Chondrocyte (in vitro differentiated cells): ENCODE data around the gene SLC2A10. TPM values are rescaled to one million over a fixed set of nuclear protein-coding genes. Genes with fewer than 3 reads are reported as not detected.
A peak's percentile ranks its signal among the peaks of the same experiment; 100 is the strongest.

ENCODE experiments used
- DNase-seq: peaks from one replicate; pipeline ENCODE4 v3.0.0; 2021; ENCODE audit warnings: mixed read lengths, low spot score
- H3K27ac Mint-ChIP-seq: one replicate; pipeline ENCODE4 v1.8.0; 2021; ENCODE audit warnings: mild to moderate bottlenecking, moderate library complexity, mixed read lengths; ENCODE audit not compliant: unreplicated experiment
- H3K27me3 Mint-ChIP-seq: 2 replicates; pipeline ENCODE4 v1.8.0; 2021; ENCODE audit warnings: low read depth, mixed read lengths
- H3K36me3 Mint-ChIP-seq: 2 replicates; pipeline ENCODE4 v1.8.0; 2021; ENCODE audit warnings: low read depth, mixed read lengths
- H3K4me1 Mint-ChIP-seq: 2 replicates; pipeline ENCODE4 v1.8.0; 2021; ENCODE audit warnings: low read depth, mild to moderate bottlenecking, mixed read lengths
- H3K4me3 Mint-ChIP-seq: one replicate; pipeline ENCODE4 v1.8.0; 2021; ENCODE audit warnings: mild to moderate bottlenecking, moderate library complexity, mixed read lengths; ENCODE audit not compliant: unreplicated experiment
- H3K9me3 Mint-ChIP-seq: 2 replicates; pipeline ENCODE4 v1.8.0; 2021; ENCODE audit warnings: low read depth, mixed read lengths
- total RNA-seq: library from RNA; stranded (reverse); gene quantifications from 3 replicates; pipeline ENCODE4 v1.2.1, GENCODE V29; 2021
- TF ChIP-seq, protein P1 (sequence below): fragments of 200-600 bp; sonication (generic); IDR thresholded peaks from 2 replicates; pipeline ENCODE4 v1.5.0; 2021; ENCODE audit warnings: antibody characterized with exemption, mild to moderate bottlenecking, moderate library complexity

Gene SLC2A10
- total RNA-seq, 1 donor from 2014 or later = 39.6 TPM

DNA sequence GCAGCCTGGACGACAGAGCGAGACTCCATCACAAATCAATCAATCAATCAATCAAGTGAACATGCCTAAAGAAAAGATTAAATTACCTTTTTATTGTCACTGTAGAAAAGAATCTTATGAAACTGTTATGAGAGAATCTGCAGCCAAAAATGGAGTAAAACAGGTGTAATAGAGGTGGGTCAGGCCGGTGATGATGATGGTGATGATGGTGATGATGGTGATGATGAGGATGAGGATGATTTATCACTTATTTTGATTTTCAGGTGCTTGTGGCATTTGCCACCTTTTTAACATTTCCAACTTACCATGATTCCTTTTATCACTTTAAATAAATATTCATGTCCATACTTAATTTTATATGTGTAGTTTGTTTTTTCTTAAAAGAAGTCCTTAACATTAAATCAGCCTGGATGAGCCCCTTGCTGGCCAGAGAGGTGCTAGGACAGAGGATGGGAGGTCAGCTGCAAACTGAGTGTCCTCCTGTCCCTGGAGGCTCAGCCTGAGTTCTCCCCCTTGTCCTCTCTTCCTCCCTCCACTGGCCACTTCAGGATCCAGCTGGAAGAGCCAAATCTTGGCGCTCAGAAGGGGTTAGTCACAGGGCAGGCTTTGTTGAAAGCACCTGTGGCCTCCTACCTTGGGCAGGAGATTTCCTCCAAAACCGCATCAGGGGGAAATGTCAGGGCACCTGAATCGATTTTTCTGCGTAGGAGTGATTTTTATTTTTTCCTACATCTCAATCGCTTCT lies 32.6 kb downstream of the SLC2A10 start:
- H3K27ac Mint-ChIP-seq = no peak overlapping the region
- H3K9me3 Mint-ChIP-seq = no peaks in the 10 kb centered on the region

DNA sequence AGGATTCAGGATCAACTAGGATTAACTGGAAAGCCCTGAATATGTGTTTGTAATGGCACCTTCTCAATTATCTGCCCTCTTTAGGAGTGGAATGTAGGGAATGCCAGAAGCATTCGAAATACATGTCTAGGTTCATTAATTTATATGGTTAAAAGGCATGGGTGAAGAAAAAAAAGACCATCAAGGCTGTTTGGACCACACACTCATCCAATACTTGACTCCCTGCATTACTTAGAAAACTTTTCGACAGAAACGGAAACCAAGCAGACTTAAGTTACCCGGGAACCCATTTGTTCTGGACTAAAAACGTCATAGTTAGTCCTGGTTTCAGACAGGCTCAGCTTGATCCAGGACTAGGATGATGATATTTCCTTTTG lies 33.2 kb downstream of the SLC2A10 start:
- Mint-ChIP-seq H3K4me1 (peaks cover 21% of the 10 kb centered on the region), H3K9me3 (no peaks in the 10 kb centered on the region), H3K27me3 (peaks cover 17% of the 10 kb centered on the region), H3K36me3 (no peaks in the 10 kb centered on the region), H3K4me3 (no peak overlapping the region), H3K27ac (no peak overlapping the region)
- DNase-seq = no peak
- TF ChIP-seq, protein P1, sequence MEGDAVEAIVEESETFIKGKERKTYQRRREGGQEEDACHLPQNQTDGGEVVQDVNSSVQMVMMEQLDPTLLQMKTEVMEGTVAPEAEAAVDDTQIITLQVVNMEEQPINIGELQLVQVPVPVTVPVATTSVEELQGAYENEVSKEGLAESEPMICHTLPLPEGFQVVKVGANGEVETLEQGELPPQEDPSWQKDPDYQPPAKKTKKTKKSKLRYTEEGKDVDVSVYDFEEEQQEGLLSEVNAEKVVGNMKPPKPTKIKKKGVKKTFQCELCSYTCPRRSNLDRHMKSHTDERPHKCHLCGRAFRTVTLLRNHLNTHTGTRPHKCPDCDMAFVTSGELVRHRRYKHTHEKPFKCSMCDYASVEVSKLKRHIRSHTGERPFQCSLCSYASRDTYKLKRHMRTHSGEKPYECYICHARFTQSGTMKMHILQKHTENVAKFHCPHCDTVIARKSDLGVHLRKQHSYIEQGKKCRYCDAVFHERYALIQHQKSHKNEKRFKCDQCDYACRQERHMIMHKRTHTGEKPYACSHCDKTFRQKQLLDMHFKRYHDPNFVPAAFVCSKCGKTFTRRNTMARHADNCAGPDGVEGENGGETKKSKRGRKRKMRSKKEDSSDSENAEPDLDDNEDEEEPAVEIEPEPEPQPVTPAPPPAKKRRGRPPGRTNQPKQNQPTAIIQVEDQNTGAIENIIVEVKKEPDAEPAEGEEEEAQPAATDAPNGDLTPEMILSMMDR = no peak

More for the DNA sequence above, 32.6 kb downstream of the SLC2A10 start:
- peaks cover 16% of the 10 kb centered on the region for H3K4me1 Mint-ChIP-seq
- H3K36me3 Mint-ChIP-seq = no peaks in the 10 kb centered on the region
- peaks cover 17% of the 10 kb centered on the region for H3K27me3 Mint-ChIP-seq
- no peak for DNase-seq
- TF ChIP-seq, protein P1 = no peak
- H3K4me3 Mint-ChIP-seq = no peak overlapping the region

DNA sequence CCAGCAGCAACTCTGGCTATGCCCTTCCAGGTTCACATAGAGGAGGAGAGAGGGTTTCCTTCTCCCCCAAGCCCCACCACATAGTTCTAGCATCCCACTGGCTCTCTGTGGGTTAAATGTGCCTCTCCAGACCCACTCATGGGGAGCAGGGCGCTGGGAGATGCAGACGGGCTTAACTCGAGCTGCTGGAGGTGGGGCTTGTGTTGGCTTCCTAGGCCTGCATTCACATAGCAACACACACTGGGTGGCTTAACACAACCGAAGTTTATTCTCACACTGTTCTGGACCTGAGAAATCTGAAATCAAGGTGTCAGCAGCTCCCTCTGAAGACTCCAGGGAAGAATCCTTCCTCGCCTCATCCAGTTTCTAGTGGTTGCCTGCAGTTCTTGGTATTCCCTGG lies 33.6 kb downstream of the SLC2A10 start:
- peaks cover 17% of the 10 kb centered on the region for H3K27me3 Mint-ChIP-seq
- no peak overlapping the region for H3K27ac Mint-ChIP-seq

DNA sequence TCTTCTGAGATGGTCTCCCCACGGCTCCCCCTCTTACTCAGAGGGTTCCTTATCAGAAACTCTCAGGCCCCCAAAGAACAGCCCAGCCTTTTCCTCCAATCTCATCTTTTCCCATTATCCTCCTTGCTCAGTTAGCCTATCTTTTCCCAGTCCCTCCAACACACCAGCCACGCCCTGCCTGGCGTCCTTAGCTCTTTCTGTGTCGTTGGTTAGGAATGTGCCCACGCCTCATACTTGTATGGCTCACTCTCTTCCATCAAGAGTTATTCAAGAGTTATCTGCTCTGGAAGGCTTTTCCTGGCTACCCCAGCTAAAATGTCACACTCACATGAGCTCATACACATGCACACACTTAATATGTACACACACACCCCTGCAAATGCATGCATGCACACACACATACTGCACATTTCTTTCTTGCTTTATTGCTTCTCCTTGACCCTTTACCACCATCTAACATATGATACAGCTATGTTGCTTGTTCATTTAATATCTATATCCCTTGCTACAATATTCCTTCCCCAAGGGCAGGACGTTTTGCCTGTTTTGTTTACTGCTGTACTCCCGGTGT lies 37.6 kb downstream of the SLC2A10 start:
- TF ChIP-seq, protein P1 = no peak
- Mint-ChIP-seq H3K36me3 (no peaks in the 10 kb centered on the region), H3K4me1 (peaks cover 34% of the 10 kb centered on the region), H3K9me3 (no peaks in the 10 kb centered on the region), H3K27me3 (peaks cover 13% of the 10 kb centered on the region), H3K27ac (peak overlapping the region; percentile 34), H3K4me3 (no peak overlapping the region)
- DNase-seq = no peak

More for the DNA sequence above, 33.6 kb downstream of the SLC2A10 start:
- H3K4me3 Mint-ChIP-seq = no peak overlapping the region
- TF ChIP-seq, protein P1 = no peak
- DNase-seq = no peak
- H3K36me3 Mint-ChIP-seq = no peaks in the 10 kb centered on the region
- H3K4me1 Mint-ChIP-seq = peaks cover 25% of the 10 kb centered on the region
- H3K9me3 Mint-ChIP-seq = no peaks in the 10 kb centered on the region

GRCh38 chr20:46749147-46749546 lies 39.7 kb downstream of the SLC2A10 start:
- Mint-ChIP-seq H3K9me3 (no peaks in the 10 kb centered on the region), H3K36me3 (no peaks in the 10 kb centered on the region), H3K4me3 (no peak overlapping the region), H3K27me3 (peaks cover 9% of the 10 kb centered on the region), H3K4me1 (peaks cover 32% of the 10 kb centered on the region), H3K27ac (no peak overlapping the region)
- DNase-seq = no peak
- TF ChIP-seq, protein P1 = no peak
